HG02610 (cell line): Measurements from ENCODE around the gene GPD1L.
A peak's percentile ranks its signal among the peaks of the same experiment; 100 is the strongest.
"Not testable (repeated sequence)": the region's sequence is repeated elsewhere in the genome, so short reads cannot be mapped to it uniquely, and the experiment has no call there.

Experiments used
- ATAC-seq: cut with Tn5 transposase; IDR thresholded peaks from one replicate; pipeline ENCODE4 v1.9.1; 2021; ENCODE audit warnings: mild to moderate bottlenecking, moderate library complexity; ENCODE audit not compliant: unreplicated experiment

The GPD1L gene

GRCh38 chr3:32106132-32106928, at the start of gene GPD1L:
GPD1L (plus strand) TSS chr3:32106620; CDS start chr3:32106712, 92 bp downstream.
- ATAC-seq: peak; percentile 100

GRCh38 chr3:32058465-32058864, 48.0 kb upstream of the GPD1L start:
- not testable (repeated sequence) for ATAC-seq

- no peak for ATAC-seq
Observed at GRCh38 chr3:32062950-32063582, 43.4 kb upstream of the GPD1L start.

GRCh38 chr3:32066686-32067085, 39.7 kb upstream of the GPD1L start:
- no peak for ATAC-seq

- ATAC-seq: not testable (repeated sequence)
Observed at GRCh38 chr3:32074194-32074593, 32.2 kb upstream of the GPD1L start.

- no peak for ATAC-seq
Observed at GRCh38 chr3:32076566-32076965, 29.9 kb upstream of the GPD1L start.

GRCh38 chr3:32077260-32078084, 28.9 kb upstream of the GPD1L start:
- no peak for ATAC-seq

- ATAC-seq: no peak
Observed at GRCh38 chr3:32078085-32078634, 28.3 kb upstream of the GPD1L start.

GRCh38 chr3:32078864-32079263, 27.6 kb upstream of the GPD1L start:
- no peak for ATAC-seq

GRCh38 chr3:32082721-32083120, 23.7 kb upstream of the GPD1L start:
- no peak for ATAC-seq

GRCh38 chr3:32083702-32084270, 22.6 kb upstream of the GPD1L start:
- ATAC-seq: no peak

GRCh38 chr3:32084870-32085269, 21.6 kb upstream of the GPD1L start:
- no peak for ATAC-seq

GRCh38 chr3:32086464-32086863, 20.0 kb upstream of the GPD1L start:
- ATAC-seq: no peak

GRCh38 chr3:32089476-32089875, 16.9 kb upstream of the GPD1L start:
- ATAC-seq: no peak

GRCh38 chr3:32093204-32093603, 13.2 kb upstream of the GPD1L start:
- no peak for ATAC-seq

- ATAC-seq: no peak
Observed at GRCh38 chr3:32095431-32095830, 11.0 kb upstream of the GPD1L start.

GRCh38 chr3:32097768-32098167, 8.7 kb upstream of the GPD1L start:
- no peak for ATAC-seq

- no peak for ATAC-seq
Observed at GRCh38 chr3:32098528-32098927, 7.9 kb upstream of the GPD1L start.

GRCh38 chr3:32100465-32100864, 6.0 kb upstream of the GPD1L start:
- no peak for ATAC-seq

- ATAC-seq: no peak
Observed at GRCh38 chr3:32102289-32102688, 4.1 kb upstream of the GPD1L start.

- ATAC-seq: no peak
Observed at GRCh38 chr3:32104492-32104891, 1.9 kb upstream of the GPD1L start.
